Erythroblast (primary cell): ENCODE measurements around the gene CAMSAP2.

ENCODE experiments used
- GATA1 ChIP-seq: IDR thresholded peaks from 2 replicates; pipeline ENCODE4 v1.6.1; 2011; ENCODE audit warnings: low read depth, mild to moderate bottlenecking, control low read depth, low read length, moderate library complexity
- POLR2A ChIP-seq: IDR thresholded peaks from 2 replicates; pipeline ENCODE4 v1.6.1; 2011; ENCODE audit warnings: mild to moderate bottlenecking, low read length

- TF ChIP-seq POLR2A (no peak), GATA1 (no peak)
Measured at GRCh38 chr1:200767321-200767720, 28.6 kb downstream of the CAMSAP2 start.
